Erythroblast (primary cell): ENCODE measurements around the gene UTRN.

ENCODE experiments used
- GATA1 ChIP-seq: IDR thresholded peaks from 2 replicates; pipeline ENCODE4 v1.6.1; 2011; ENCODE audit warnings: low read depth, mild to moderate bottlenecking, control low read depth, low read length, moderate library complexity
- POLR2A ChIP-seq: IDR thresholded peaks from 2 replicates; pipeline ENCODE4 v1.6.1; 2011; ENCODE audit warnings: mild to moderate bottlenecking, low read length

- TF ChIP-seq POLR2A (no peak), GATA1 (no peak)
These were observed 36.4 kb upstream of the UTRN start for GRCh38 chr6:144248476-144249301.
